Gastrocnemius medialis (tissue), 4 donors: Measurements from ENCODE around the gene TMEM132D.

Experiments
- CTCF ChIP-seq, 5 experiments: fragments of 450-650 bp in 3 of 5; fragments of 200-600 bp in 2 of 5; sonication (generic) in 2 of 5; IDR thresholded peaks in 4 of 5; conservative IDR thresholded peaks in 1 of 5; 1 replicate in 4 of 5; 2 replicates in 1 of 5; pipeline ENCODE4 v1.5.1; 2016 to 2019; ENCODE audit warnings: antibody characterized with exemption in 5 of 5, mild to moderate bottlenecking in 3 of 5, moderate library complexity in 3 of 5
- POLR2A ChIP-seq, 2 donors: fragments of 450-650 bp; IDR thresholded peaks; one replicate each; pipeline ENCODE4 v1.6.1; 2017; ENCODE audit warnings: antibody characterized with exemption in 2 of 2, mild to moderate bottlenecking in 2 of 2, moderate library complexity in 2 of 2

DNA sequence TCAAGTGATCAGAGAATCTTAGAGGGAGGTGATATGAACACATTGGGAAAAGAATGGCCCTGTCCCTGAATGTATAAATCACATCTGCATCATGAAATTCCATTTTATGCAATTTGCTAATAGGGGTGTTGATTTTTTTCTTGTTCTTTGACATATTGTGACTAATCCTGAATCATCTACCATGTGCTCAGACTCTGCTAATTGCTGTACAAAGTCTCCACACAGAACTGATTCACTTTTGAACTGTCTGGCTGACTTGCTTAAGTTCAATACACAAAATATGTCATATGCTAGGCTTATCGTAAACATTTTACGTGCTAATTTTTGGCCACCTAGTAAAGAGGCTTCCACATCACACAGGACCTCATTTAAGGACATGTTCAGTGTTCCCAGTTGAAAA is 2.6 kb downstream of the TMEM132D start:
- TF ChIP-seq CTCF (IDR thresholded peaks at IDR 0.05 in 4 of 5, conservative IDR thresholded peaks at IDR 0.05 in 1 of 5) (no peak), POLR2A (IDR thresholded peaks at IDR 0.05) (no peak)
